ENCODE data around the gene ZNF554.
"Not testable (repeated sequence)": the region's sequence is repeated elsewhere in the genome, so short reads cannot be mapped to it uniquely, and the experiment has no call there.

Gene ZNF554

DNA sequence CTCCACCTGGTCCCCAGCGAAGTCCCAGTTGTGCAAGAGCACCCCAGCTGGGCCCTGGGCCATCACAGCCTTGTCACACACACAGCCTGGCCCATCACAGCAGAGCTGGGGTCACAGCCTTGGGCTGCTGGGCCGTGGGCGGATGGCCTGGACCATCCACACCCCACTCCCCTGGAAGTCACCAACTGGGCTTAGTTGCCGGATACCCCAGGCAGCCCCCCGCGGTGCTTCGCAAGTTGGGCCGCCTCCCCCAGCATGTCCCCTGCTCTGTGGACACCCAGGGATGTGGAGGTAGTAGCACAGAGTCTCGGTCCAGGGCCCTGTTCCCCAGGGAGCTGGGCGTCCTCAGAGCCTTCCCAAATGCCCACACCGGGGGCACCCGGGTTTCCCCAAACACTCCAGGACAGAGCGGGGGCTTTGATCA, 4.5 kb upstream of the ZNF554 start:
- Histone ChIP-seq H3K27me3 (no peaks in the 10 kb centered on the region), H3K4me1 (peaks cover 0 to 2% (median under 1%) of the 10 kb centered on the region in 4 donors), H3K36me3 (peaks cover 0 to 45% (median 23%) of the 10 kb centered on the region in 3 donors), H3K9me3 (no peaks in the 10 kb centered on the region), H3K4me3 (no peak overlapping the region), H3K27ac (no peak overlapping the region)
- TF ChIP-seq, protein P1, sequence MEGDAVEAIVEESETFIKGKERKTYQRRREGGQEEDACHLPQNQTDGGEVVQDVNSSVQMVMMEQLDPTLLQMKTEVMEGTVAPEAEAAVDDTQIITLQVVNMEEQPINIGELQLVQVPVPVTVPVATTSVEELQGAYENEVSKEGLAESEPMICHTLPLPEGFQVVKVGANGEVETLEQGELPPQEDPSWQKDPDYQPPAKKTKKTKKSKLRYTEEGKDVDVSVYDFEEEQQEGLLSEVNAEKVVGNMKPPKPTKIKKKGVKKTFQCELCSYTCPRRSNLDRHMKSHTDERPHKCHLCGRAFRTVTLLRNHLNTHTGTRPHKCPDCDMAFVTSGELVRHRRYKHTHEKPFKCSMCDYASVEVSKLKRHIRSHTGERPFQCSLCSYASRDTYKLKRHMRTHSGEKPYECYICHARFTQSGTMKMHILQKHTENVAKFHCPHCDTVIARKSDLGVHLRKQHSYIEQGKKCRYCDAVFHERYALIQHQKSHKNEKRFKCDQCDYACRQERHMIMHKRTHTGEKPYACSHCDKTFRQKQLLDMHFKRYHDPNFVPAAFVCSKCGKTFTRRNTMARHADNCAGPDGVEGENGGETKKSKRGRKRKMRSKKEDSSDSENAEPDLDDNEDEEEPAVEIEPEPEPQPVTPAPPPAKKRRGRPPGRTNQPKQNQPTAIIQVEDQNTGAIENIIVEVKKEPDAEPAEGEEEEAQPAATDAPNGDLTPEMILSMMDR (IDR thresholded peaks at IDR 0.05) = no peak
- no peak for DNase-seq
- intact Hi-C loops (cut with DNase I; ENCODE audit: low total_unique reads) = no loop called here

DNA sequence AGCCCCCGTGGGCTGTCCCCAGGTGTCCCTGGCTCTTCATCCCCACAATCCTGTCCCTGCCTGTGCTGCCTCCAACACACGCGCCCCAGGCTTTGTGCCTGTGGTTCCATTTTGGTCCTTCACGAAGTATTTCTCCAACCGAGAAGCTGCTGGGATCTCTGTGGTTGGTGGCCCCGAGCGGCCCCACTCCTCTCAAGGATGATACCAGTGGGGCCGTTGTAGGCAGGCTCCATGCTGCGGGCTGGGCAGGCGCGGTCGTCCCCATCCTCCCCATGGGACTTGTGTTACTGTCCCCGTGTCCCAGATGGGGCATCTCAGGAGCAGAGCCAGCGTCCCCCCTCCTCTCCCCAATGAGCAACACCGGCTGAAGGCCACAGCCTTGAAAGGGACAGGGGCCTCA, 3.7 kb upstream of the ZNF554 start:
- no peaks in the 10 kb centered on the region for H3K9me3 ChIP-seq
- no peak overlapping the region for H3K4me3 ChIP-seq
- peaks cover 0 to 38% (median 17%) of the 10 kb centered on the region in 3 donors for H3K36me3 ChIP-seq
- DNase-seq = no peak
- H3K27me3 ChIP-seq = no peaks in the 10 kb centered on the region
- peaks cover 0 to 10% (median 5%) of the 10 kb centered on the region in 4 donors for H3K4me1 ChIP-seq
- intact Hi-C loops (cut with DNase I; ENCODE audit: low total_unique reads) = no loop called here
- TF ChIP-seq, protein P1 (IDR thresholded peaks at IDR 0.05) = no peak
- H3K27ac ChIP-seq = no peak overlapping the region

DNA sequence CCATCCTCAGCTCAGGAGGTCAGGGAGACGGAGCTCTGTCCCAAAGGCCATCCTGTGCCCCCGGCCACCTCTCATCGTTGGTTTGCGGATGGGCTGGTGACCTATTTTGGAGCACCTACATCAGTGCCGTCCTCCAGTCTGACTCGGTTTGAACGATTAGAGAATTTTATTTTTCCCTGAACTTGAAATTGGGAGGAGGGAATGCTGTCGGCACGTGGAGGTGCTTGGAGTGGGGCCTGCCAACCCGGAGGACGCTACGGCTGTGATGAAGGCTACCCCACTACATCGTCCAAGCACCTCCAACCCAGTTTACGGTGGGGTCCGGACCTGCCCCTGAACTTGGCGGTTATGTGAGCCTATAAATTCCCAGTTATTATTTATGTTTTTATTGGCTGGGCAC, 3.0 kb upstream of the ZNF554 start:
- intact Hi-C loops (cut with DNase I; ENCODE audit: low total_unique reads) = no loop called here
- H3K27me3 ChIP-seq = no peaks in the 10 kb centered on the region
- H3K4me3 ChIP-seq = no peak overlapping the region
- H3K4me1 ChIP-seq = peaks cover 0 to 17% (median 7%) of the 10 kb centered on the region in 4 donors
- DNase-seq = no peak
- TF ChIP-seq, protein P1 (IDR thresholded peaks at IDR 0.05) = no peak
- H3K36me3 ChIP-seq = peaks cover 0 to 31% (median 11%) of the 10 kb centered on the region in 3 donors
- H3K9me3 ChIP-seq = no peaks in the 10 kb centered on the region
- H3K27ac ChIP-seq = no peak overlapping the region

DNA sequence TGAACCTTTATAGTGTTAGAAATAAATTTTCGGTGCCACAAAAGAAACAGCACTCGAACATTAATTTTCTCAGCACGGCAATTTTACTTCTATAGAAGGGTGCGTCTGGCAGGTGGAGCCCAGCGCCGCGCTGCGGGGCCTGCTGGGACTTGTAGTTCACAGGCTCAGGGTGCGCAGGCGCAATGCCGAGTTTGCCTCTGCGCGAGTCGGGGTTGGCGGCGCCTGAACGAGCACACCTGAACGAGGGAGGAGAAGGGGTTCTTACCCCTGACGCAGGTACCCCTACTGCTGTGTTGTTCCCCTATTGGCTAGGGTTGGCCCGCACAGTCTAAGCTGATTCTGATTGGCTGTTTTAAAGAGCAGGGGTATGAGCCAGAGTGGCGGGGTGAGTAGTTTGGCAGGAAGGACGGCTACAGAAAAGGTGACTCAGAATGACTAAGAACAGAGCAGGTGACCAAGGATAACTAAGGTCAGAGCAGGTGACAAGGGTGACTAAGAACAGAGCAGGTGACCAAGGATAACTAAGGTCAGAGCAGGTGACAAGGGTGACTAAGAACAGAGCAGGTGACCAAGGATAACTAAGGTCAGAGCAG, 2.3 kb upstream of the ZNF554 start:
- H3K4me3 ChIP-seq; H3K9me3 ChIP-seq; H3K27ac ChIP-seq; intact Hi-C loops (cut with DNase I; ENCODE audit: low total_unique reads); DNase-seq; H3K27me3 ChIP-seq: not testable (repeated sequence)
- H3K4me1 ChIP-seq = peaks cover 0 to 17% (median 7%) of the 10 kb centered on the region in 4 donors
- H3K36me3 ChIP-seq = peaks cover 0 to 24% (median 8%) of the 10 kb centered on the region in 3 donors

DNA sequence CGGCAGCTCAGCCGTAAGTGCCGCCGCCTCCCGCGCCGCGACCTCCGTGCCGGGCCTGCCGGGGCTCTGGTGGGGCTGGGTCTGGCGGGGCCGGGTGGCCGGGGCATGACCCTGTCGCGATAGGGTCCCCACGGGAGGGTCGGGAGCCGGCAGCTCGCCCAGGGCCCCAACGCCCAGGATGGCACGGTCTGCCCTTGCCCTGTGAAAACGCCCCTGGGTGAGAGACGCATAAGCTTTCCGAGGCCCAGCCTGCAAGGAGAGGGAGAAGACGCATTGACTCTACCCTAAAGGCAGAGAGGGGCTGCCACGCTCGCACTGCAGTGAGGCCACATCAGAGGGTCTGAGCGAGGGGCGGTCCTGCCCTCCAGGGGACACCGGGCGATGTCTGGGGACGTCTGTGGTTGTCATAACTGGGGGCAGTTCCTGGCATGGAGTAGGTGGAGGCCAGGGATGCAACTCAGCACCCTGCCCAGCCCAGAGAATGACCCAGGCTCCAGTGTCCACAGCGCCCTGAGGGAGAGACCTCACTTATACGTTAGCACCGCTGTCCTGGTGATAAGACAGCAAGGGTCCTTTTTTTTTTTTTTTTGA, 539 bp downstream of the ZNF554 start:
- Histone ChIP-seq H3K36me3 (peaks cover 4 to 24% (median 9%) of the 10 kb centered on the region in 3 donors), H3K9me3 (no peaks in the 10 kb centered on the region), H3K4me1 (peaks cover 0 to 17% (median 7%) of the 10 kb centered on the region in 4 donors), H3K27me3 (no peaks in the 10 kb centered on the region), H3K4me3 (peak overlapping the region; percentile 83 to 95), H3K27ac (peak overlapping the region; percentile 59 to 79)
- DNase-seq = no peak
- TF ChIP-seq, protein P1 (IDR thresholded peaks at IDR 0.05) = no peak
- intact Hi-C loops (cut with DNase I; ENCODE audit: low total_unique reads) = no loop called here

DNA sequence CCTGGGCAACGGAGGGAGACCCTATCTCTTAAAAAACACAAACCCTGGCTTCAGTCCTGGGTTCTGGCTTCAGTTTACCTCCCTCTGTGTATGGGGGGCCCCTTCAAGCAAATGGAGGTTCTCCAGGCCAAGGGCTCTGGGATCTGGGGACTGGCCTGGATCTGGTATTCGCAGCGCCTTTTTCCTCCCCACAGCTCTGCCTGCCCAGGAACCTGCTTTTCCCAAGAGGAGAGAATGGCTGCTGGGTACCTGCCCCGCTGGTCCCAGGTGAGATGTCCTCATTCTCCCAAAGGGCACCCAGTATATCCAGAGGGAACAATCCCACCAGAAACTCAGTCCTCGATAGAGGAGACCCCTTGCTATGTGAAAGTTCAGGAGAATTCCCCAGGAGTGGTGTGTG, 3.2 kb downstream of the ZNF554 start:
- intact Hi-C loops (cut with DNase I; ENCODE audit: low total_unique reads) = no loop called here
- no peak for DNase-seq
- Histone ChIP-seq H3K9me3 (no peaks in the 10 kb centered on the region), H3K36me3 (peaks cover 10 to 44% (median 24%) of the 10 kb centered on the region in 3 donors), H3K27ac (no peak overlapping the region), H3K27me3 (no peaks in the 10 kb centered on the region), H3K4me1 (peaks cover 0 to 17% (median 7%) of the 10 kb centered on the region in 4 donors), H3K4me3 (no peak overlapping the region)
- TF ChIP-seq, protein P1 (IDR thresholded peaks at IDR 0.05) = no peak
